Astrocyte of the cerebellum (primary cell): ENCODE measurements around the gene PRRC2A.
A peak's percentile ranks its signal among the peaks of the same experiment; 100 is the strongest.

Experiments used
- DNase-seq: peaks from one replicate; pipeline ENCODE4 v3.0.0-alpha.2; 2011; ENCODE audit warnings: low read depth
- H3K4me3 ChIP-seq: 2 replicates; pipeline ENCODE4 v1.5.1; 2011; ENCODE audit warnings: mild to moderate bottlenecking, low read depth, low read length, moderate library complexity
- in situ Hi-C: cut with HindIII; loops from 2 replicates; pipeline ENCODE4 v1.10.0; 2017; ENCODE audit warnings: low sequenced_read_pairs
- TF ChIP-seq, protein P1 (sequence below): IDR thresholded peaks from 2 replicates; pipeline ENCODE4 v1.5.1; 2012; ENCODE audit warnings: low read length, low read depth, moderate library complexity, mild to moderate bottlenecking; ENCODE audit errors: missing control alignments

PRRC2A gene

DNA sequence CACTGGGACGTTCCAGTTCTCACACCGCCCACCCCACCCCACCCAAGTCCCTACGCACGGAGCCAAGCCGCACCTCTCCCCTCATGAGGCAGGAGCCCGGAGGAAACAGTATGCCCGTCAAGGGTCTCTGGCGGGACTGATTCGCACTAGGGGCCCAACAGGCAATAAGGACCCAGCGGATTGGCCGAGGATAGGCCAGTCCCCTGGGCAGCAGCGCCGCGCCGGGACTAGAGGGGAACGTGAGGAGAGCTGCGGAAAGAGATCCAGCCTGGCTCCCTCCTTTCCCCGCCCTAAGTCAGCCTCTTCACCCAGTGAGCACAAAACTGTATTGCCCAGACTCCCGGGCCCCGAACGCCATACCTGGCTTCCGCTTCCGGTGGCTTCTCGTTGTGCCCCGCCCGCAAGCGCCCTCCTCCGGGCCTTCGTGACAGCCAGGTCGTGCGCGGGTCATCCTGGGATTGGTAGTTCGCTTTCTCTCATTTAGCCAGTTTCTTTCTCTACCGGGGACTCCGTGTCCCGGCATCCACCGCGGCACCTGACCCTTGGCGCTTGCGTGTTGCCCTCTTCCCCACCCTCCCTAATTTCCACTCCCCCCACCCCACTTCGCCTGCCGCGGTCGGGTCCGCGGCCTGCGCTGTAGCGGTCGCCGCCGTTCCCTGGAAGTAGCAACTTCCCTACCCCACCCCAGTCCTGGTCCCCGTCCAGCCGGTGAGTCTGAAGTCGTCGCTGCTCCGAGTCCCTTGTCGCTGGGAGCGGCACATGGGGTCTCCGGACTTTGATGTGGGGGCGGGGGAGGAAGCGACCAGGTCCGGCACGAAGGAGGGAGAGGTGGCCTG is 45.2 kb downstream of the PRRC2A start, which contains the start of gene CSNK2B:
TSS of gene CSNK2B (plus strand) at position 580 of the 836 bp plus-strand sequence. CDS start 752 bp downstream, outside the sequence.
- in situ Hi-C loops = no loop called here
- peak within 1 kb of the TSS; percentile 95 for H3K4me3 ChIP-seq

DNA sequence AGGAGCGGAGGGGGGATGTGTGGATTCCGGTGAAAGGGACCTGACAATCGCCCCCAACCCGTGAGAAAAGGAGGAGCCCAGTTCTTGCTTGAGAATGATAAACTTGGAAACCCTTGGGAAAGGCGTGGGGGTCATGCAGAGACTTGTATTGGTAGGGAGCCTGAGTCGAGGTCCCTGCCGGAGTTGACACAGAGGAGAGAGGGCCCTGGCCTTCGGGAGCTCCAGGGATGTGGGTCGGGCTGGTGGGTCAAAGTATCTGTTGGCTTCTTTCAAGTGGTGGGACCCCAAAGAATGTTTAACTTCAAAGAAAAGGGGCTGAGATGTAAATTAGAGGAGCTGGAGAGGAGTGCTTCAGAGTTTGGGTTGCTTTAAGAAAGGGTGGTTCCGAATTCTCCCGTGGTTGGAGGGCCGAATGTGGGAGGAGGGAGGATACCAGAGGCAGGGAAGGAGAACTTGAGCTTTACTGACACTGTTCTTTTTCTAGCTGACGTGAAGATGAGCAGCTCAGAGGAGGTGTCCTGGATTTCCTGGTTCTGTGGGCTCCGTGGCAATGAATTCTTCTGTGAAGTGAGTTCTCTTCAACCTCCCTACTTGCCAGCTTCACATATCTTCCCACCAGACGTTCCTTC is 45.9 kb downstream of the PRRC2A start:
- in situ Hi-C loops = no loop called here
- peak overlapping the region; percentile 95 for H3K4me3 ChIP-seq
- TF ChIP-seq, protein P1, sequence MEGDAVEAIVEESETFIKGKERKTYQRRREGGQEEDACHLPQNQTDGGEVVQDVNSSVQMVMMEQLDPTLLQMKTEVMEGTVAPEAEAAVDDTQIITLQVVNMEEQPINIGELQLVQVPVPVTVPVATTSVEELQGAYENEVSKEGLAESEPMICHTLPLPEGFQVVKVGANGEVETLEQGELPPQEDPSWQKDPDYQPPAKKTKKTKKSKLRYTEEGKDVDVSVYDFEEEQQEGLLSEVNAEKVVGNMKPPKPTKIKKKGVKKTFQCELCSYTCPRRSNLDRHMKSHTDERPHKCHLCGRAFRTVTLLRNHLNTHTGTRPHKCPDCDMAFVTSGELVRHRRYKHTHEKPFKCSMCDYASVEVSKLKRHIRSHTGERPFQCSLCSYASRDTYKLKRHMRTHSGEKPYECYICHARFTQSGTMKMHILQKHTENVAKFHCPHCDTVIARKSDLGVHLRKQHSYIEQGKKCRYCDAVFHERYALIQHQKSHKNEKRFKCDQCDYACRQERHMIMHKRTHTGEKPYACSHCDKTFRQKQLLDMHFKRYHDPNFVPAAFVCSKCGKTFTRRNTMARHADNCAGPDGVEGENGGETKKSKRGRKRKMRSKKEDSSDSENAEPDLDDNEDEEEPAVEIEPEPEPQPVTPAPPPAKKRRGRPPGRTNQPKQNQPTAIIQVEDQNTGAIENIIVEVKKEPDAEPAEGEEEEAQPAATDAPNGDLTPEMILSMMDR = no peak
- no peak for DNase-seq

More for the DNA sequence above, 45.2 kb downstream of the PRRC2A start, which contains the start of gene CSNK2B:
- DNase-seq = peak; percentile 91
- TF ChIP-seq, protein P1 = no peak

DNA sequence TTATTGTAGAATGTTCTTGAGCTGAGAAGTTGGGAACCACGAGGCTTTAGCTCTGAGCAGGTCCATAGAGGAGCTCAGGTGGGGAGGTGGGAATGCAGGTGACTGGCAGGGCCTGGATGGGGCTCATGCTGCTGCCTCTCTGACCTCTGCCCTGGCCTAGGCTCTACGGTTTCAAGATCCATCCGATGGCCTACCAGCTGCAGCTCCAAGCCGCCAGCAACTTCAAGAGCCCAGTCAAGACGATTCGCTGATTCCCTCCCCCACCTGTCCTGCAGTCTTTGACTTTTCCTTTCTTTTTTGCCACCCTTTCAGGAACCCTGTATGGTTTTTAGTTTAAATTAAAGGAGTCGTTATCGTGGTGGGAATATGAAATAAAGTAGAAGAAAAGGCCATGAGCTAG is 49.2 kb downstream of the PRRC2A start, which contains the start of gene LY6G5B:
TSS of gene LY6G5B (plus strand) at position 301 of the 400 bp plus-strand sequence. CDS start 975 bp downstream, outside the sequence.
- in situ Hi-C loops = no loop called here
- H3K4me3 ChIP-seq = no peak within 1 kb of the TSS

DNA sequence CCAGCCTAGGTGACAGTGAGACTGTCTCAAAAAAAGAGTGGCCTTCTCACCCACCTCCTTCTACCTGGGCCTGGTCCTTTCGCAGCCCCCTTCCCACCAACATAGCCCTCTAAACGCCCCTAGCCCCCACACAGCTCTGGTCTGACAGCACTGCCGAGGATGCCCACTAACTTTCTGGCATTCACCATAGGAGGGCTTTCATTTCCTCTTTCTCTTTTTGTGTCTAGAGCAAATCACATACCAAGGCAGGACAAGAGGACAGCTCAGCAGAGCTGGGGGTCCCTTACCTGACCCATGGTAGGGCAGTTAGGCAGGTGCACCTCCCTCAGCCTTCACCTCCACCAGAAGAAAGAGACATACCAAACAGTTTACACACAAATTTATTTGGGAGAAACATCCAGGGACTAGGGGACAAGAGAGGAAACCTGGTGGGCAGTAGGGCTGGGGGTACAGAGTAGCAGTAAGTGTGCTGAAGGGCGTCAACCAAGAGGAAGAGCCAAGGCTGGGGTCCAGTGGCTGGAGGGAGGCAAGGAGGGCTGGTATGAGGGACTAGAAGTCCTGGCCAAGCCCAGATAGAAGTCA is 55.9 kb downstream of the PRRC2A start:
- in situ Hi-C loops = no loop called here
- TF ChIP-seq, protein P1 = no peak
- DNase-seq = no peak
- H3K4me3 ChIP-seq = no peak overlapping the region

More for the DNA sequence above, 49.2 kb downstream of the PRRC2A start, which contains the start of gene LY6G5B:
- no peak for DNase-seq
- TF ChIP-seq, protein P1 = no peak

DNA sequence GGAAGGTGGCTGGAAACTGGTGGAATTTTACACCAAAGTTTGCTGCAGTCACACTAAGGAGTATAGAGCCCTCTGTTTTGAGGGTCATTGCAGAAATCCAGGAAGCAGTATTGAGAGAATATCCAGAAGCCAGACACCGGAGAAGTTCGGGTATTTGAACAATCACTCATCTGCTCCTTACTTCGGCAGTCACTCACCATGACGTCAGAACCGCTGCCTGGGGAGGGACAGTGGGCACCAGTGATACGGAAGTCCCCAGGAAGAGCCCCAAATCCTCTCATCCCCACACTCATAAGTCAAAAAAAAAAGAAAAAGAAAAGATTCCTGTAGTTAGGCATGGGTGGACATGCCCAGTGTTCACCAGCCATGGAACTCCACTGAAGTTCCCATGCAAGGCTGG is 56.4 kb downstream of the PRRC2A start:
- no peak overlapping the region for H3K4me3 ChIP-seq
- TF ChIP-seq, protein P1 = no peak
- in situ Hi-C loops = no loop called here
- no peak for DNase-seq

DNA sequence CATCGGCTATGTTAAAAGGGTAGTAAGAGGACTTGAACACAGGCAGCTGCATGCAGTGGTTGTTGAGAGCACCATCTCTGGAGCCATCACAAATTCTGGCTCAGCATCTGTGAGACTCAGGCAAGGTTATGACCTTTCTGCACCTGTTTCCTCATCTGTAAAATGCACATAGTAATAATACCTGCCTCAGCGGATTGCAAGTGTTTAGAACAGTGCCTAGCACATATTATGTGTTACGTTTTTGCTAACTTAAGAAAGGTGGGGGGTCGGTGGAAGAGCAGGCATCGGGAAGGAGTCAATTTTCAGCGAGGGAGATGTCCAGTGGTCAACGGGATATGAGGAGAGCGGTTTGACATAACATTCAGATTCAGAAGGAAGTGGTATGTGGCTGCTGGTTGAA is 57.4 kb downstream of the PRRC2A start:
- DNase-seq = no peak
- TF ChIP-seq, protein P1 = no peak
- H3K4me3 ChIP-seq = no peak overlapping the region
- in situ Hi-C loops = no loop called here
